ENCODE measurements around the gene C10orf90. TPM values are rescaled to one million over a fixed set of nuclear protein-coding genes. Genes with fewer than 3 reads are reported as not detected.

C10orf90 gene
- total RNA-seq, 1 donor from 2014 or later = not detected

GRCh38 chr10:126452245-126452644 is 218.2 kb downstream of the C10orf90 start:
- H3K27me3 Mint-ChIP-seq (ENCODE audit: insufficient read depth, low read depth) = peaks cover 3% of the 10 kb centered on the region
- H3K36me3 Mint-ChIP-seq = no peaks in the 10 kb centered on the region
- H3K4me2 ChIP-seq = no peak overlapping the region
- H3K4me3 ChIP-seq = no peak overlapping the region
- H3K4me1 Mint-ChIP-seq = no peaks in the 10 kb centered on the region
- H3K9ac ChIP-seq = no peak overlapping the region
- H3K79me2 ChIP-seq (ENCODE audit: low read depth) = no peaks in the 10 kb centered on the region
- H3K4me3 Mint-ChIP-seq = no peak overlapping the region
- H3K36me3 ChIP-seq = no peaks in the 10 kb centered on the region
- no peaks in the 10 kb centered on the region for H3F3A ChIP-seq (ENCODE audit: low read depth)
- H4K20me1 ChIP-seq (ENCODE audit: low read depth) = no peaks in the 10 kb centered on the region
- H3K9me3 Mint-ChIP-seq = peaks cover 2% of the 10 kb centered on the region
- DNase-seq (ENCODE audit: low spot score) = no peak
- H2AFZ ChIP-seq (replicated peaks) = no peak overlapping the region
- no peaks in the 10 kb centered on the region for H3K9me3 ChIP-seq (ENCODE audit: low read depth)
- no peaks in the 10 kb centered on the region for H3K4me1 ChIP-seq
- no peak overlapping the region for H3K27ac Mint-ChIP-seq
- no peaks in the 10 kb centered on the region for H3K27me3 ChIP-seq
- TF ChIP-seq EZH2 (IDR thresholded peaks at IDR 0.05) (no peak), CTCF (IDR thresholded peaks at IDR 0.05) (no peak), EZH2phosphoT487 (IDR thresholded peaks at IDR 0.05) (no peak)
- H3K27ac ChIP-seq = no peak overlapping the region

GRCh38 chr10:126448091-126448490 is 222.4 kb downstream of the C10orf90 start:
- no peaks in the 10 kb centered on the region for H3K4me1 Mint-ChIP-seq
- H3K4me1 ChIP-seq = no peaks in the 10 kb centered on the region
- H3K27me3 ChIP-seq = no peaks in the 10 kb centered on the region
- H3K9me3 Mint-ChIP-seq = peaks cover 11% of the 10 kb centered on the region
- no peaks in the 10 kb centered on the region for H3K27me3 Mint-ChIP-seq (ENCODE audit: insufficient read depth, low read depth)
- H3K27ac Mint-ChIP-seq = no peak overlapping the region
- H3F3A ChIP-seq (ENCODE audit: low read depth) = no peaks in the 10 kb centered on the region
- H3K4me3 Mint-ChIP-seq = no peak overlapping the region
- DNase-seq (ENCODE audit: low spot score) = no peak
- no peak overlapping the region for H3K9ac ChIP-seq
- no peaks in the 10 kb centered on the region for H3K36me3 Mint-ChIP-seq
- H4K20me1 ChIP-seq (ENCODE audit: low read depth) = no peaks in the 10 kb centered on the region
- no peak overlapping the region for H3K27ac ChIP-seq
- no peaks in the 10 kb centered on the region for H3K79me2 ChIP-seq (ENCODE audit: low read depth)
- H3K36me3 ChIP-seq = no peaks in the 10 kb centered on the region
- H3K4me2 ChIP-seq = no peak overlapping the region
- H3K9me3 ChIP-seq (ENCODE audit: low read depth) = no peaks in the 10 kb centered on the region
- no peak overlapping the region for H3K4me3 ChIP-seq
- TF ChIP-seq CTCF (IDR thresholded peaks at IDR 0.05) = no peak
- TF ChIP-seq EZH2 (IDR thresholded peaks at IDR 0.05) = no peak
- no peak for TF ChIP-seq EZH2phosphoT487 (IDR thresholded peaks at IDR 0.05)
- no peak overlapping the region for H2AFZ ChIP-seq (replicated peaks)

- Histone ChIP-seq H3K4me1 (no peaks in the 10 kb centered on the region), H3F3A (ENCODE audit: low read depth) (no peaks in the 10 kb centered on the region), H3K4me2 (no peak overlapping the region), H3K9ac (no peak overlapping the region), H3K27ac (no peak overlapping the region), H3K27me3 (no peaks in the 10 kb centered on the region), H3K36me3 (no peaks in the 10 kb centered on the region), H4K20me1 (ENCODE audit: low read depth) (no peaks in the 10 kb centered on the region), H3K79me2 (ENCODE audit: low read depth) (no peaks in the 10 kb centered on the region), H2AFZ (replicated peaks) (no peak overlapping the region), H3K4me3 (no peak overlapping the region), H3K9me3 (ENCODE audit: low read depth) (no peaks in the 10 kb centered on the region)
- DNase-seq (ENCODE audit: low spot score) = no peak
- Mint-ChIP-seq H3K27ac (no peak overlapping the region), H3K36me3 (no peaks in the 10 kb centered on the region), H3K4me1 (no peaks in the 10 kb centered on the region), H3K4me3 (no peak overlapping the region), H3K9me3 (peaks cover 9% of the 10 kb centered on the region), H3K27me3 (ENCODE audit: insufficient read depth, low read depth) (peaks cover 5% of the 10 kb centered on the region)
- TF ChIP-seq EZH2phosphoT487 (IDR thresholded peaks at IDR 0.05) (no peak), EZH2 (IDR thresholded peaks at IDR 0.05) (no peak), CTCF (IDR thresholded peaks at IDR 0.05) (no peak)
These were observed 230.6 kb downstream of the C10orf90 start for GRCh38 chr10:126439942-126440341.

All from neural progenitor cell (in vitro differentiated cells).